K562 treated with DMSO at 1 percent for 24 hours (cell line): ENCODE results near the gene SPRY4. TPM values are rescaled to one million over a fixed set of nuclear protein-coding genes. Genes with fewer than 3 reads are reported as not detected.

Experiments
- total RNA-seq: library from RNA; unstranded; fragments of 300-600 nt; gene quantifications from 2 replicates; pipeline ENCODE4 v1.2.3, GENCODE V29; 2022; ENCODE audit warnings: low read depth; ENCODE audit not compliant: insufficient read depth

The SPRY4 gene, protein sequence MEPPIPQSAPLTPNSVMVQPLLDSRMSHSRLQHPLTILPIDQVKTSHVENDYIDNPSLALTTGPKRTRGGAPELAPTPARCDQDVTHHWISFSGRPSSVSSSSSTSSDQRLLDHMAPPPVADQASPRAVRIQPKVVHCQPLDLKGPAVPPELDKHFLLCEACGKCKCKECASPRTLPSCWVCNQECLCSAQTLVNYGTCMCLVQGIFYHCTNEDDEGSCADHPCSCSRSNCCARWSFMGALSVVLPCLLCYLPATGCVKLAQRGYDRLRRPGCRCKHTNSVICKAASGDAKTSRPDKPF
- total RNA-seq: 17.9 and 20.4 TPM in 2 replicates

DNA sequence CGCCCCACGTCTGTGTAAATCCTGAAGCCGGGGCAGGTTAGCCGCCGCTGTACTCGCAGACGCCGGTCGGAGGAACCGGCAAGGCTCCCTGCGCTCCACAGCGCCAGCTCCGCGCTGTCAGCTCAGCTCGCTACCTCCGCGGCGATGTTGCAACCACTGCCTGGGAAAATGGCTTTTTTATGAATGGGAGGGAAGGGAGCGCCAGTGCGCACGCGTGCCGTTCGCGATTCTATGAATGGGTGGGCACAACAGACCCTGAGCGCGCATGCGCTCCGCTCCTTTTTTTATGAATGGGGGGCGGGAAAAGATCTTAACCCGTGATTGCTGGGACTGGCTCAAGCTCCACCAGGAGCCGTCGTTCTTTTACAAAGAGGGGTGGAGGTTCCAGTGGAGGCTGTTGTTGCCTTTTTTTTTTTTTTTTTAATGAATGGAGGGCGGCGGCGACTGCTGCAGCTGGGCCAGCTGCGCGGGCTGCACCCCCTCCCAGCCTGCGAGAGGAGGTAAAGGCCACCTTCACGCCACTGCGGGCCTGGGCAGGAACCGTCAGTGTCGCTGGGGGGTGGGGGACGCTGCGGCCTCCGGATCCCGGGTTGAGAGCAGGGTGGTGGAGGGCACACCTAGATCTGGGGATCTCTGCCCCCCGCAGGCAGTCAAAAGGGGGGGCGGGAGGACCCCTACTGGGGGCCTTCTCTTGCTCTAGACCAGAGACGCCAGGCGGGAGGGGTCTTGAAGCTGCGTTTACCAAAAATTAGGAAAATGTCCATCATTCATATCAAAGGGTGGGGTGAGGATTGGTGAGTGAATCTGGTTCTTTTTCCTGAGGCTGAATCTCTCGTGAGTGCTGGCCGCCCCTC is at the start of gene SPRY4:
TSS of gene SPRY4 (minus strand) at position 151 of the 854 bp plus-strand sequence. CDS start 9,913 bp downstream, outside the sequence.

Other genes with a start within 250 kb of the SPRY4 start
- 64.1 and 64.3 TPM in 2 replicates for gene NDFIP1, start 216.2 kb downstream of the SPRY4 start, total RNA-seq